Measurements from ENCODE around the gene OSTF1.

OSTF1 gene

DNA sequence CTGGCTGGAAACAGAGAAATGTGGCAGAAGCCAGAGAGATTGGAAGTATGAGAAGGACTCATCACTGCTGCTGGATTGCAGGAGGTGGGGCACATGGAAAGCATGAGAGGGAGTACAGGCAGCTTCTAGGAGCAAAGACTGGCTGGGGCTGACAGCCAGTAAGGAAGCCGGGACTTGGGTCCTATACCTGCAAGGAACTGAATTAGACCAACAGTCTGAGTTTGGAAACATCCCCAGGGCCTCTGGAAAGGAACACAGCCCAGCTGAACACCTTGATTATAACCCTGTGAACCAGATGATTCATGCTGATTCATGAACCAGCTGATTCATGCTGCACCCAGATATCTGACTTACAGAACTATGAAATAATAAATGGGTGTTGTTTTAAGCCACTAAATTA is 93.4 kb downstream of the OSTF1 start:
- Histone ChIP-seq H3K9ac (ENCODE audit: low read depth, low read length, poor library complexity, severe bottlenecking) (no peak overlapping the region), H3K27me3 (ENCODE audit: insufficient read depth, low read length, poor library complexity, severe bottlenecking) (no peaks in the 10 kb centered on the region), H3K4me1 (ENCODE audit: insufficient read depth, low read length, poor library complexity, severe bottlenecking) (no peaks in the 10 kb centered on the region), H3F3A (ENCODE audit: low read depth) (no peaks in the 10 kb centered on the region), H3K4me3 (ENCODE audit: low read length, poor library complexity, severe bottlenecking) (no peak overlapping the region), H3K79me2 (ENCODE audit: insufficient read depth, low read length) (no peaks in the 10 kb centered on the region), H2AFZ (ENCODE audit: low read length) (no peak overlapping the region), H3K36me3 (ENCODE audit: insufficient read depth, low read length) (no peaks in the 10 kb centered on the region), H3K9me3 (ENCODE audit: insufficient read depth, low read depth, low read length) (no peaks in the 10 kb centered on the region), H3K4me2 (ENCODE audit: low read depth, low read length, poor library complexity, severe bottlenecking) (no peak overlapping the region), H4K20me1 (ENCODE audit: insufficient read depth, low read length, poor library complexity, severe bottlenecking) (no peaks in the 10 kb centered on the region), H3K9me2 (replicated peaks; ENCODE audit: low read depth, low read length) (no peaks in the 10 kb centered on the region)
- TF ChIP-seq, protein P1, sequence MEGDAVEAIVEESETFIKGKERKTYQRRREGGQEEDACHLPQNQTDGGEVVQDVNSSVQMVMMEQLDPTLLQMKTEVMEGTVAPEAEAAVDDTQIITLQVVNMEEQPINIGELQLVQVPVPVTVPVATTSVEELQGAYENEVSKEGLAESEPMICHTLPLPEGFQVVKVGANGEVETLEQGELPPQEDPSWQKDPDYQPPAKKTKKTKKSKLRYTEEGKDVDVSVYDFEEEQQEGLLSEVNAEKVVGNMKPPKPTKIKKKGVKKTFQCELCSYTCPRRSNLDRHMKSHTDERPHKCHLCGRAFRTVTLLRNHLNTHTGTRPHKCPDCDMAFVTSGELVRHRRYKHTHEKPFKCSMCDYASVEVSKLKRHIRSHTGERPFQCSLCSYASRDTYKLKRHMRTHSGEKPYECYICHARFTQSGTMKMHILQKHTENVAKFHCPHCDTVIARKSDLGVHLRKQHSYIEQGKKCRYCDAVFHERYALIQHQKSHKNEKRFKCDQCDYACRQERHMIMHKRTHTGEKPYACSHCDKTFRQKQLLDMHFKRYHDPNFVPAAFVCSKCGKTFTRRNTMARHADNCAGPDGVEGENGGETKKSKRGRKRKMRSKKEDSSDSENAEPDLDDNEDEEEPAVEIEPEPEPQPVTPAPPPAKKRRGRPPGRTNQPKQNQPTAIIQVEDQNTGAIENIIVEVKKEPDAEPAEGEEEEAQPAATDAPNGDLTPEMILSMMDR (conservative IDR thresholded peaks at IDR 0.05; ENCODE audit: low read length) = no peak
- TF ChIP-seq EZH2phosphoT487 (IDR thresholded peaks at IDR 0.05; ENCODE audit: borderline replicate concordance) = no peak

GRCh38 chr9:75183306-75183705 is 95.0 kb downstream of the OSTF1 start:
- Histone ChIP-seq H3K4me3 (ENCODE audit: low read length, poor library complexity, severe bottlenecking) (no peak overlapping the region), H3K27me3 (ENCODE audit: insufficient read depth, low read length, poor library complexity, severe bottlenecking) (no peaks in the 10 kb centered on the region), H4K20me1 (ENCODE audit: insufficient read depth, low read length, poor library complexity, severe bottlenecking) (no peaks in the 10 kb centered on the region), H2AFZ (ENCODE audit: low read length) (no peak overlapping the region), H3K36me3 (ENCODE audit: insufficient read depth, low read length) (no peaks in the 10 kb centered on the region), H3K9me3 (ENCODE audit: insufficient read depth, low read depth, low read length) (no peaks in the 10 kb centered on the region), H3K4me1 (ENCODE audit: insufficient read depth, low read length, poor library complexity, severe bottlenecking) (no peaks in the 10 kb centered on the region), H3K79me2 (ENCODE audit: insufficient read depth, low read length) (no peaks in the 10 kb centered on the region), H3K9ac (ENCODE audit: low read depth, low read length, poor library complexity, severe bottlenecking) (no peak overlapping the region), H3F3A (ENCODE audit: low read depth) (no peaks in the 10 kb centered on the region), H3K4me2 (ENCODE audit: low read depth, low read length, poor library complexity, severe bottlenecking) (no peak overlapping the region), H3K9me2 (replicated peaks; ENCODE audit: low read depth, low read length) (no peaks in the 10 kb centered on the region)
- TF ChIP-seq, protein P1 (conservative IDR thresholded peaks at IDR 0.05; ENCODE audit: low read length) = no peak
- no peak for TF ChIP-seq EZH2phosphoT487 (IDR thresholded peaks at IDR 0.05; ENCODE audit: borderline replicate concordance)

DNA sequence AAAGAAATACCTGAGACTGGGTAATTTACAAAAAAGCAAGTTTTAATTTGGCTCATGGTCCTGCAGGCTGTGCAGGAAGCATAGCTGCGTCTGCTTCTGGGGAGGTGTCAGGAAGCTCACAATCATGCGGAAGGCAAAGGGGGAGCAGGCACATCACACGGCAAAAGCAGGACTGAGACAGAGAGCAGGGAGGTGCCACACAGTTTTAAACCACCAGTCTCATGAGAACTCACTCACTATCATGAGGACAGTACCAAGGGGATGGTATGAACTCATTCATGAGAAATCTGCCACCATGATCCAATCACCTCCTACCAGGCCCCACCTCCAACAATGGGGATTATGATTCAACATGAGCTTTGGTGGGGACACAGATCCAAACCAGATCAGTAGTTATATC is 96.2 kb downstream of the OSTF1 start:
- H3K27me3 ChIP-seq (ENCODE audit: insufficient read depth, low read length, poor library complexity, severe bottlenecking) = no peaks in the 10 kb centered on the region
- no peaks in the 10 kb centered on the region for H3K4me1 ChIP-seq (ENCODE audit: insufficient read depth, low read length, poor library complexity, severe bottlenecking)
- no peak overlapping the region for H3K4me2 ChIP-seq (ENCODE audit: low read depth, low read length, poor library complexity, severe bottlenecking)
- no peaks in the 10 kb centered on the region for H3K9me2 ChIP-seq (replicated peaks; ENCODE audit: low read depth, low read length)
- TF ChIP-seq EZH2phosphoT487 (IDR thresholded peaks at IDR 0.05; ENCODE audit: borderline replicate concordance) = no peak
- TF ChIP-seq, protein P1 (conservative IDR thresholded peaks at IDR 0.05; ENCODE audit: low read length) = no peak
- H3F3A ChIP-seq (ENCODE audit: low read depth) = no peaks in the 10 kb centered on the region
- no peaks in the 10 kb centered on the region for H3K36me3 ChIP-seq (ENCODE audit: insufficient read depth, low read length)
- H2AFZ ChIP-seq (ENCODE audit: low read length) = no peak overlapping the region
- no peaks in the 10 kb centered on the region for H4K20me1 ChIP-seq (ENCODE audit: insufficient read depth, low read length, poor library complexity, severe bottlenecking)
- H3K79me2 ChIP-seq (ENCODE audit: insufficient read depth, low read length) = no peaks in the 10 kb centered on the region
- no peaks in the 10 kb centered on the region for H3K9me3 ChIP-seq (ENCODE audit: insufficient read depth, low read depth, low read length)
- H3K9ac ChIP-seq (ENCODE audit: low read depth, low read length, poor library complexity, severe bottlenecking) = no peak overlapping the region
- H3K4me3 ChIP-seq (ENCODE audit: low read length, poor library complexity, severe bottlenecking) = no peak overlapping the region

All from Loucy (cell line).